HUES6 (cell line): ENCODE results near the gene SEC31B.
A peak's percentile ranks its signal among the peaks of the same experiment; 100 is the strongest.

ENCODE experiments used
- H3K27ac ChIP-seq: 2 replicates; pipeline ENCODE4 v1.7.0; 2013; ENCODE audit warnings: low read depth, mild to moderate bottlenecking, low read length, inconsistent platforms
- H3K27me3 ChIP-seq: 2 replicates; pipeline ENCODE4 v1.6.1; 2013; ENCODE audit warnings: low read length; ENCODE audit not compliant: control insufficient read depth, insufficient read depth
- H3K36me3 ChIP-seq: 2 replicates; pipeline ENCODE4 v1.6.1; 2013; ENCODE audit warnings: low read length; ENCODE audit not compliant: control insufficient read depth, insufficient read depth
- H3K4me1 ChIP-seq: 2 replicates; pipeline ENCODE4 v1.6.1; 2013; ENCODE audit warnings: low read length; ENCODE audit not compliant: control insufficient read depth, insufficient read depth
- H3K4me3 ChIP-seq: 2 replicates; pipeline ENCODE4 v1.5.1; 2013; ENCODE audit warnings: low read depth, low read length
- H3K9ac ChIP-seq: one replicate; pipeline ENCODE4 v1.6.1; 2013; ENCODE audit warnings: mild to moderate bottlenecking, low read length
- H3K9me3 ChIP-seq: 2 replicates; pipeline ENCODE4 v1.6.1; 2013; ENCODE audit warnings: low read depth, low read length; ENCODE audit not compliant: control insufficient read depth, insufficient read depth

SEC31B gene

GRCh38 chr10:100528921-100529474 lies 9.3 kb upstream of the SEC31B start:
- peak overlapping the region; percentile 87 for H3K9ac ChIP-seq
- peak overlapping the region; percentile 82 for H3K4me3 ChIP-seq
- H3K4me1 ChIP-seq = peaks cover 13% of the 10 kb centered on the region
- no peaks in the 10 kb centered on the region for H3K27me3 ChIP-seq
- no peaks in the 10 kb centered on the region for H3K9me3 ChIP-seq
- H3K36me3 ChIP-seq = peaks cover 36% of the 10 kb centered on the region
- no peak overlapping the region; the same call in 1 of the 2 replicates for H3K27ac ChIP-seq

- Histone ChIP-seq H3K4me1 (peaks cover 13% of the 10 kb centered on the region), H3K4me3 (peak overlapping the region; percentile 82), H3K27ac (no peak overlapping the region), H3K36me3 (peaks cover 43% of the 10 kb centered on the region), H3K9me3 (no peaks in the 10 kb centered on the region), H3K27me3 (no peaks in the 10 kb centered on the region), H3K9ac (no peak overlapping the region)
Observed at GRCh38 chr10:100528123-100528886, 8.6 kb upstream of the SEC31B start.

- peaks cover 14% of the 10 kb centered on the region for H3K27me3 ChIP-seq
- peaks cover 52% of the 10 kb centered on the region for H3K36me3 ChIP-seq
- no peaks in the 10 kb centered on the region for H3K9me3 ChIP-seq
- H3K9ac ChIP-seq = no peak overlapping the region
- no peak overlapping the region for H3K27ac ChIP-seq
- peaks cover 7% of the 10 kb centered on the region; the same call in 1 of the 2 replicates for H3K4me1 ChIP-seq
- no peak overlapping the region for H3K4me3 ChIP-seq
Observed at GRCh38 chr10:100524638-100525037, 5.0 kb upstream of the SEC31B start.

GRCh38 chr10:100524206-100524605 lies 4.5 kb upstream of the SEC31B start:
- Histone ChIP-seq H3K9ac (no peak overlapping the region), H3K27ac (no peak overlapping the region), H3K4me1 (peaks cover 7% of the 10 kb centered on the region; the same call in 1 of the 2 replicates), H3K9me3 (no peaks in the 10 kb centered on the region), H3K36me3 (peaks cover 52% of the 10 kb centered on the region), H3K27me3 (peaks cover 18% of the 10 kb centered on the region), H3K4me3 (no peak overlapping the region)

GRCh38 chr10:100522945-100523344 lies 3.3 kb upstream of the SEC31B start:
- Histone ChIP-seq H3K36me3 (peaks cover 48% of the 10 kb centered on the region), H3K27ac (no peak overlapping the region)

GRCh38 chr10:100522107-100522801 lies 2.6 kb upstream of the SEC31B start:
- peaks cover 48% of the 10 kb centered on the region for H3K36me3 ChIP-seq
- no peak overlapping the region for H3K9ac ChIP-seq
- no peaks in the 10 kb centered on the region for H3K9me3 ChIP-seq
- H3K27me3 ChIP-seq = peaks cover 23% of the 10 kb centered on the region
- H3K27ac ChIP-seq = no peak overlapping the region
- no peaks in the 10 kb centered on the region for H3K4me1 ChIP-seq
- no peak overlapping the region for H3K4me3 ChIP-seq

More at GRCh38 chr10:100522945-100523344, 3.3 kb upstream of the SEC31B start:
- no peak overlapping the region for H3K9ac ChIP-seq
- no peaks in the 10 kb centered on the region for H3K4me1 ChIP-seq
- H3K9me3 ChIP-seq = no peaks in the 10 kb centered on the region
- no peak overlapping the region for H3K4me3 ChIP-seq
- H3K27me3 ChIP-seq = peaks cover 23% of the 10 kb centered on the region

GRCh38 chr10:100520811-100521210 lies 1.1 kb upstream of the SEC31B start:
- H3K27me3 ChIP-seq = peaks cover 23% of the 10 kb centered on the region
- H3K27ac ChIP-seq = no peak overlapping the region
- H3K4me3 ChIP-seq = no peak overlapping the region
- H3K9ac ChIP-seq = no peak overlapping the region
- no peaks in the 10 kb centered on the region for H3K9me3 ChIP-seq
- H3K4me1 ChIP-seq = no peaks in the 10 kb centered on the region
- H3K36me3 ChIP-seq = peaks cover 33% of the 10 kb centered on the region

GRCh38 chr10:100518761-100519241 lies 860 bp downstream of the SEC31B start:
- Histone ChIP-seq H3K27me3 (peaks cover 23% of the 10 kb centered on the region), H3K9ac (no peak overlapping the region), H3K4me3 (peak overlapping the region; percentile 61), H3K27ac (no peak overlapping the region), H3K4me1 (no peaks in the 10 kb centered on the region), H3K9me3 (no peaks in the 10 kb centered on the region), H3K36me3 (peaks cover 14% of the 10 kb centered on the region)

- H3K9ac ChIP-seq = no peak overlapping the region
Observed at GRCh38 chr10:100516847-100517246, 2.8 kb downstream of the SEC31B start.

GRCh38 chr10:100515612-100516011 lies 4.0 kb downstream of the SEC31B start:
- H3K27me3 ChIP-seq = peaks cover 18% of the 10 kb centered on the region
- H3K36me3 ChIP-seq = no peaks in the 10 kb centered on the region
- no peaks in the 10 kb centered on the region for H3K4me1 ChIP-seq
- no peak overlapping the region for H3K27ac ChIP-seq
- H3K4me3 ChIP-seq = no peak overlapping the region
- no peak overlapping the region for H3K9ac ChIP-seq
- H3K9me3 ChIP-seq = no peaks in the 10 kb centered on the region

More at GRCh38 chr10:100516847-100517246, 2.8 kb downstream of the SEC31B start:
- no peak overlapping the region for H3K27ac ChIP-seq
- H3K4me1 ChIP-seq = no peaks in the 10 kb centered on the region
- H3K9me3 ChIP-seq = no peaks in the 10 kb centered on the region
- H3K4me3 ChIP-seq = no peak overlapping the region
- H3K36me3 ChIP-seq = no peaks in the 10 kb centered on the region
- peaks cover 23% of the 10 kb centered on the region for H3K27me3 ChIP-seq
